Ishikawa (cell line): ENCODE results near the gene GOLGA2.

Experiments
- CEBPB ChIP-seq: IDR thresholded peaks from 2 replicates; pipeline ENCODE4 v1.6.1; 2012
- CREB1 ChIP-seq: IDR thresholded peaks from 2 replicates; pipeline ENCODE4 v1.6.1; 2012; ENCODE audit warnings: low read depth
- EGR1 ChIP-seq: IDR thresholded peaks from 2 replicates; pipeline ENCODE4 v1.6.1; 2012
- EP300 ChIP-seq: IDR thresholded peaks from 2 replicates; pipeline ENCODE4 v1.6.1; 2012; ENCODE audit warnings: borderline replicate concordance
- FOXM1 ChIP-seq: IDR thresholded peaks from 2 replicates; pipeline ENCODE4 v1.6.1; 2012; ENCODE audit warnings: low read depth, borderline replicate concordance
- NFIC ChIP-seq: IDR thresholded peaks from 2 replicates; pipeline ENCODE4 v1.6.1; 2012
- RAD21 ChIP-seq: IDR thresholded peaks from 2 replicates; pipeline ENCODE4 v1.6.1; 2012; ENCODE audit warnings: low read depth
- TAF1 ChIP-seq: IDR thresholded peaks from 2 replicates; pipeline ENCODE4 v1.6.1; 2012; ENCODE audit warnings: low read depth, mild to moderate bottlenecking
- TCF12 ChIP-seq: IDR thresholded peaks from 2 replicates; pipeline ENCODE4 v1.6.1; 2012; ENCODE audit warnings: low read depth
- TEAD4 ChIP-seq: IDR thresholded peaks from 2 replicates; pipeline ENCODE4 v1.6.1; 2012
- YY1 ChIP-seq: IDR thresholded peaks from 2 replicates; pipeline ENCODE4 v1.6.1; 2012; ENCODE audit warnings: low read depth
- ZBTB7A ChIP-seq: IDR thresholded peaks from 2 replicates; pipeline ENCODE4 v1.6.1; 2012; ENCODE audit warnings: low read depth
- TF ChIP-seq, protein P1 (sequence below): IDR thresholded peaks from 2 replicates; pipeline ENCODE4 v1.6.1; 2012; ENCODE audit warnings: low read depth, mild to moderate bottlenecking
- TF ChIP-seq, protein P2 (sequence below): IDR thresholded peaks from 2 replicates; pipeline ENCODE4 v1.6.1; 2012
- TF ChIP-seq, protein P3 (sequence below): IDR thresholded peaks from 2 replicates; pipeline ENCODE4 v1.6.1; 2012

The GOLGA2 gene

GRCh38 chr9:128218172-128218517 lies 57.7 kb downstream of the GOLGA2 start:
- TF ChIP-seq CREB1 (no peak), FOXM1 (no peak), EP300 (no peak), ZBTB7A (no peak), CEBPB (no peak), RAD21 (no peak), TEAD4 (no peak)
- TF ChIP-seq, protein P1, sequence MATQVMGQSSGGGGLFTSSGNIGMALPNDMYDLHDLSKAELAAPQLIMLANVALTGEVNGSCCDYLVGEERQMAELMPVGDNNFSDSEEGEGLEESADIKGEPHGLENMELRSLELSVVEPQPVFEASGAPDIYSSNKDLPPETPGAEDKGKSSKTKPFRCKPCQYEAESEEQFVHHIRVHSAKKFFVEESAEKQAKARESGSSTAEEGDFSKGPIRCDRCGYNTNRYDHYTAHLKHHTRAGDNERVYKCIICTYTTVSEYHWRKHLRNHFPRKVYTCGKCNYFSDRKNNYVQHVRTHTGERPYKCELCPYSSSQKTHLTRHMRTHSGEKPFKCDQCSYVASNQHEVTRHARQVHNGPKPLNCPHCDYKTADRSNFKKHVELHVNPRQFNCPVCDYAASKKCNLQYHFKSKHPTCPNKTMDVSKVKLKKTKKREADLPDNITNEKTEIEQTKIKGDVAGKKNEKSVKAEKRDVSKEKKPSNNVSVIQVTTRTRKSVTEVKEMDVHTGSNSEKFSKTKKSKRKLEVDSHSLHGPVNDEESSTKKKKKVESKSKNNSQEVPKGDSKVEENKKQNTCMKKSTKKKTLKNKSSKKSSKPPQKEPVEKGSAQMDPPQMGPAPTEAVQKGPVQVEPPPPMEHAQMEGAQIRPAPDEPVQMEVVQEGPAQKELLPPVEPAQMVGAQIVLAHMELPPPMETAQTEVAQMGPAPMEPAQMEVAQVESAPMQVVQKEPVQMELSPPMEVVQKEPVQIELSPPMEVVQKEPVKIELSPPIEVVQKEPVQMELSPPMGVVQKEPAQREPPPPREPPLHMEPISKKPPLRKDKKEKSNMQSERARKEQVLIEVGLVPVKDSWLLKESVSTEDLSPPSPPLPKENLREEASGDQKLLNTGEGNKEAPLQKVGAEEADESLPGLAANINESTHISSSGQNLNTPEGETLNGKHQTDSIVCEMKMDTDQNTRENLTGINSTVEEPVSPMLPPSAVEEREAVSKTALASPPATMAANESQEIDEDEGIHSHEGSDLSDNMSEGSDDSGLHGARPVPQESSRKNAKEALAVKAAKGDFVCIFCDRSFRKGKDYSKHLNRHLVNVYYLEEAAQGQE = no peak
- TF ChIP-seq, protein P2, sequence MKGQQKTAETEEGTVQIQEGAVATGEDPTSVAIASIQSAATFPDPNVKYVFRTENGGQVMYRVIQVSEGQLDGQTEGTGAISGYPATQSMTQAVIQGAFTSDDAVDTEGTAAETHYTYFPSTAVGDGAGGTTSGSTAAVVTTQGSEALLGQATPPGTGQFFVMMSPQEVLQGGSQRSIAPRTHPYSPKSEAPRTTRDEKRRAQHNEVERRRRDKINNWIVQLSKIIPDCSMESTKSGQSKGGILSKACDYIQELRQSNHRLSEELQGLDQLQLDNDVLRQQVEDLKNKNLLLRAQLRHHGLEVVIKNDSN = no peak

- TF ChIP-seq RAD21 (no peak), TEAD4 (no peak), FOXM1 (no peak), TCF12 (no peak), ZBTB7A (no peak), NFIC (no peak), CEBPB (no peak)
Observed at GRCh38 chr9:128216781-128217553, 58.8 kb downstream of the GOLGA2 start.

DNA sequence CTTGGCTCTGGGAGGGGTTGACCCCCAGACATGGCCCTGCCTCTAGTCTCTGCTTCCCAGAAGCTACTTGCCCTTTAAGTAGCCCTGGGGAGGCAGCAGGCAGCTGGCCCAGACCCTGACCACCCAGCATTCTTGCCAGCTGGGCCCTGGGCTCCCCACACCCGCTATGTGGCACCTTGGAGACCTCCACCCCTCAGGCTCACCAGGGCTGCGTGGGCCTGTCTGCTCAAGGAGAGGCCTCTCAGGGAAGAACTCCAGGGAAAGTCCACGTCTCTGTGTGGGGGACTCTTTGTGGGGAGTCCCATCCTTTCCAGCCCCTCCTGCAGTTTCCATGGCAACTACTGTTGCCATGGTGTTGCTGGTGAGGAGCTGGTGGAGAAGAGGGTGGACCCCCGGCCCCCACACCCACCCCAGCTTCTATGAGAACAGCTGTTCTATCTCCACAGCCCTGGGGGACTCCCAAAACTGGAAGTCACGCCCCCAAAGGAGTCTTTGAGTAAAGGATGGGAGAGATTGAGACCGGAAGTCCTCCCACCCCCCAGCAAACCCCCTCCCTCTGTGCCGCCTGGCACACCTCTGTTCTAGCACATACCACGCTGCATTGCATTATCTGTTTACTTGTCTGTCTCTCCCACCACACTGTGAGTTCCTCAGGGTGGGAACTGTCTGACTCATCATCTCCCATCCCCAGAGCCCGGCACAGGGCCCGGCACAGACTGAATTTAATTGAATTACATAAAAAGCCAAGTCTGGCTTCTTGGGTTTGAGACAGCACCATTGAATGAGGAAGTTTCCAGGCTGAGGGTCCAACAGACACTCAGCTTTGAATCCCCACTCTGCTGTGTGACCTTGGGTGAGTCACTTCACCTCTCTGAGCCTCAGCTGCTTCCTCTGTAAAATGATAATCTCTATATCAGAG lies 60.1 kb downstream of the GOLGA2 start:
- no peak for TF ChIP-seq TCF12
- no peak for TF ChIP-seq YY1
- no peak for TF ChIP-seq TEAD4
- no peak for TF ChIP-seq NFIC
- no peak for TF ChIP-seq CREB1
- TF ChIP-seq RAD21 = no peak
- TF ChIP-seq EP300 = no peak
- TF ChIP-seq, protein P3, sequence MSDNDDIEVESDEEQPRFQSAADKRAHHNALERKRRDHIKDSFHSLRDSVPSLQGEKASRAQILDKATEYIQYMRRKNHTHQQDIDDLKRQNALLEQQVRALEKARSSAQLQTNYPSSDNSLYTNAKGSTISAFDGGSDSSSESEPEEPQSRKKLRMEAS = no peak
- no peak for TF ChIP-seq EGR1
- no peak for TF ChIP-seq FOXM1
- TF ChIP-seq, protein P1 = no peak
- TF ChIP-seq, protein P2 = no peak
- no peak for TF ChIP-seq TAF1
- TF ChIP-seq ZBTB7A = no peak
- no peak for TF ChIP-seq CEBPB

GRCh38 chr9:128214571-128215490 lies 61.0 kb downstream of the GOLGA2 start:
- TF ChIP-seq NFIC (0 out of 2 replicates have a peak, but pooled peaks have one; percentile 30), TEAD4 (peak; percentile 49; the same call in 1 of the 2 replicates), EP300 (no peak; the same call in 1 of the 2 replicates)

GRCh38 chr9:128213746-128214497 lies 61.9 kb downstream of the GOLGA2 start:
- TF ChIP-seq EGR1 (no peak), YY1 (no peak), CREB1 (no peak)
